Measurements from ENCODE around the gene AP3M1. TPM values are rescaled to one million over a fixed set of nuclear protein-coding genes. Genes with fewer than 3 reads are reported as not detected.

Gene AP3M1
- total RNA-seq, 4 donors from 2014 or later = 23.0 to 26.1 (median 24.3) TPM

DNA sequence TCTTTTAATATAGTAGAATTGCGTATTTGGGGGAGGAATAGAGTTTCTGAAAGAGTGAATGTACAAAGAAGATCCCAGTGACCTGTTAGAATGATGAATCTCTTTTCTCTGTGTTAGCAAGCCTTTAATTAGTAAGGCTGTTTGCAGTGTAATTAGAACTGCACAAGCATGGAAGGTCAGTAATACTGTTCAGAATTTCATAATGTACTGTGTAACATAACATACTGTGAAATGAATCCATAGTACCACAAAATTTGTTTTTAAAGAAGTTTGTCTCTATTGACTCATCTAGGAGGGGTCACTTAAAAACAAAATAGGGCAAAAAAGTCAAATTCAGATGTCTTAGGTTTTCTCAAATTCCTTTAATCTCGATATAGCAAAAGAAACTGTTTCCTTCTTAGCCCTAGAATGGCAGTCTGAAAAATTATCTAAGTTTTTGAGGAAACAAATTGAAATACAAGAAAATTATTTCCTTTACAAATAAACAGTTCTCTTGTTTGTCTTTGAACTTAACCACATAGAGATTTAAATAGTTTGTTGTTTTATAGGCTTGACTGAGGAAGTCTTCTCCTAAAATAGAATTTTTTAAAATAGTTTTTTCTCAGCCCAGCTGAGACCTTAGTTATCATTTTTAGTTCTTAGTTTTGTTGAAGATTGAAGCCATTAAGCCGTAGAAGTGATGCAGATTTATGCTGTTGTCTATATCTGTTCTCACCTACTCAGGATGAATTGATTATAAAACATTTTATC is 12.9 kb upstream of the AP3M1 start:
- H3K4me1 ChIP-seq = peaks cover 0 to 17% (median 8%) of the 10 kb centered on the region in 3 donors
- no peak for DNase-seq
- 64 to 74% methylated on average over 3 of the region's 3 CpGs for WGBS, 2 donors
- no peak for TF ChIP-seq POLR2A (IDR thresholded peaks at IDR 0.05)
- TF ChIP-seq, protein P1, sequence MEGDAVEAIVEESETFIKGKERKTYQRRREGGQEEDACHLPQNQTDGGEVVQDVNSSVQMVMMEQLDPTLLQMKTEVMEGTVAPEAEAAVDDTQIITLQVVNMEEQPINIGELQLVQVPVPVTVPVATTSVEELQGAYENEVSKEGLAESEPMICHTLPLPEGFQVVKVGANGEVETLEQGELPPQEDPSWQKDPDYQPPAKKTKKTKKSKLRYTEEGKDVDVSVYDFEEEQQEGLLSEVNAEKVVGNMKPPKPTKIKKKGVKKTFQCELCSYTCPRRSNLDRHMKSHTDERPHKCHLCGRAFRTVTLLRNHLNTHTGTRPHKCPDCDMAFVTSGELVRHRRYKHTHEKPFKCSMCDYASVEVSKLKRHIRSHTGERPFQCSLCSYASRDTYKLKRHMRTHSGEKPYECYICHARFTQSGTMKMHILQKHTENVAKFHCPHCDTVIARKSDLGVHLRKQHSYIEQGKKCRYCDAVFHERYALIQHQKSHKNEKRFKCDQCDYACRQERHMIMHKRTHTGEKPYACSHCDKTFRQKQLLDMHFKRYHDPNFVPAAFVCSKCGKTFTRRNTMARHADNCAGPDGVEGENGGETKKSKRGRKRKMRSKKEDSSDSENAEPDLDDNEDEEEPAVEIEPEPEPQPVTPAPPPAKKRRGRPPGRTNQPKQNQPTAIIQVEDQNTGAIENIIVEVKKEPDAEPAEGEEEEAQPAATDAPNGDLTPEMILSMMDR (IDR thresholded peaks at IDR 0.05) = no peak
- intact Hi-C loops (cut with DNase I) = no loop called here
- peaks cover 0 to 11% (median 0%) of the 10 kb centered on the region in 3 donors for H3K36me3 ChIP-seq
- no peaks in the 10 kb centered on the region for H3K27me3 ChIP-seq
- H3K4me3 ChIP-seq = no peak overlapping the region
- H3K9me3 ChIP-seq = no peaks in the 10 kb centered on the region
- no peak overlapping the region for H3K27ac ChIP-seq

DNA sequence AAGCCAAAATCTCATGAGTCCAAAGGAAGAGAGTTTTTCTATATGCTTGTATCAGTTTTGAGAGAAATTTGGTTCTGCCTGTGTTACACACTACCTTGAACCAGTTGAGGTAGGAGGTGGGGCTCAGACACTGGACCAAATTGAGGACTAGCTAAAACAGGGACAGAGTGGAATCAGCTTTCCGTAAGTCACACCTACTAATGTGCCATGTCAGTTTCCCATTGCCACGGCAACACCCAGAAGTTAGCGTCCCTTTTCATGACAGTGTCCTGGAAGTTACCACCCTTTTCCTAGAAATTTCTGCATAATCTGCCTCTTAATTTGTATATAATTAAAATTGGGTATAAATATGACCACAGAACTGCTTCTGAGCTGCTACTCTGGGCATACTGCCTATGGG is 9.4 kb upstream of the AP3M1 start:
- no peak for DNase-seq
- Histone ChIP-seq H3K4me3 (no peak overlapping the region), H3K36me3 (peaks cover 0 to 11% (median 0%) of the 10 kb centered on the region in 3 donors), H3K27ac (no peak overlapping the region), H3K4me1 (peaks cover 0 to 6% (median 3%) of the 10 kb centered on the region in 3 donors), H3K9me3 (no peaks in the 10 kb centered on the region), H3K27me3 (no peaks in the 10 kb centered on the region)
- 93 to 95% methylated on average over 3 of the region's 3 CpGs for WGBS, 2 donors
- intact Hi-C loops (cut with DNase I) = no loop called here
- TF ChIP-seq, protein P1 (IDR thresholded peaks at IDR 0.05) = no peak
- no peak for TF ChIP-seq POLR2A (IDR thresholded peaks at IDR 0.05)

DNA sequence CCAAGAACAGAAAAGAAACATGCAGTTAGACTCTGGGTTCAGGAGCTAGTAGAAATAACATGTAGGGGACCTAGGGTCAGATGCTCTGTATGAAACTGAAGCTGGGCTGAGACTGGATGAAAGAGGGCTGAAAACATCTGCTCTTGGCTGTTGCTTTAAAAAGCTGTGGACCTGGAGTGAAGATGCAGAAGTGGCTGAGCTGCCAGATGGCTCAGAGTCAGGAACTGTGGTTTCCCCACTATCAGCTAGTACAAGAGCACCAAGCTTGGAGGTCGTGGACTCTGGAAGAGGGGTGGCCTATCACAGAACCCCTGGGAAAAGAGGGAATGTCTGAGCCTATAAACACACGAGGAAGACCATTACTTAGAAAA is 6.3 kb upstream of the AP3M1 start:
- Histone ChIP-seq H3K27me3 (no peaks in the 10 kb centered on the region), H3K36me3 (peaks cover 0 to 11% (median 0%) of the 10 kb centered on the region in 3 donors), H3K27ac (no peak overlapping the region), H3K4me3 (no peak overlapping the region), H3K4me1 (peaks cover 13 to 22% (median 14%) of the 10 kb centered on the region in 3 donors), H3K9me3 (no peaks in the 10 kb centered on the region)
- TF ChIP-seq, protein P1 (IDR thresholded peaks at IDR 0.05) = no peak
- no peak for TF ChIP-seq POLR2A (IDR thresholded peaks at IDR 0.05)
- DNase-seq = no peak
- intact Hi-C loops (cut with DNase I) = no loop called here
- WGBS, 2 donors = 45 to 57% methylated on average over 2 of the region's 2 CpGs

DNA sequence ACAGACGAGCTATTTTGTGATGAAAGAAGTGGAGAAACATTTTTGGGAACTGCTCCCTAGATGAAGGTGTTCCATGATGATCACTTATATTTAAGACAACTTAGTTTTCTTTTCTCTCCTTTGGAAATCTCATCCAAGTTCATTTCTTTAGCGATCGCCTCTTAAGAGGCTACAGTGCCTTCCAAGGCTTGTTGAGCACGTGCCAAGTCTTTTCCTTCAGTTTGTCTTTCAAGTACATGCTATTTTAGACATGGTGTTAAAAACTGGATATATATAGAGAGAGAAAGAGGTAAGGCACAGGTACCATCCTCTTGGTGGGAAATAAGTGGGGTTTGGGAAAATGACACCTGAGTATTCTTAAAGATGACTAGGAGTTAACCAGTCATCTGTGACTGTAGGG is 3.0 kb upstream of the AP3M1 start:
- Histone ChIP-seq H3K27ac (peak overlapping the region in 2 of 4 donors; percentile 91 to 95), H3K9me3 (no peaks in the 10 kb centered on the region), H3K36me3 (no peaks in the 10 kb centered on the region), H3K4me1 (peaks cover 25 to 42% (median 27%) of the 10 kb centered on the region in 3 donors), H3K27me3 (no peaks in the 10 kb centered on the region), H3K4me3 (peak overlapping the region in 1 of 4 donors; percentile 7)
- no peak for TF ChIP-seq POLR2A (IDR thresholded peaks at IDR 0.05)
- TF ChIP-seq, protein P1 (IDR thresholded peaks at IDR 0.05) = no peak
- intact Hi-C loops (cut with DNase I) = no loop called here
- 24 to 50% methylated on average over 4 of the region's 4 CpGs for WGBS, 2 donors
- no peak for DNase-seq

DNA sequence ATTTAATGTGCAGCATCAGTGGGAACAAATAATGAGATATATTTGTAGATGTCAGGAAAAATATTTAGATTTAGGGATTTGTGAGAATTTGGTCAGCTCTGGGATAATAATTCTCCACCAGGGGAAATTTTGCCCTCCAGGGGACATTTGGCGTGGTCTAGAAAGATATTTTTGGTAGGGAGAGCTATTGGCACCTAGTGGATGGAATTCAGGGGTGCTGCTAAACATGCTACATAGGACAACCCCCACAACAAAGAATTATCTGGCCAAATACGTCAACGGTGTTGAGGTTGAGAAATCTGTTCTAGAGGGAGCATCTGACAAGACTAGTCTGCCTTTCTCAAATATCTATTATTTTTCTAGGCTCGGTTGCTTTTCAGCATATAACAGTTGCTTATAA is 2.5 kb upstream of the AP3M1 start:
- H3K4me3 ChIP-seq = peak overlapping the region in 1 of 4 donors; percentile 7

More for the DNA sequence above, 2.5 kb upstream of the AP3M1 start:
- H3K27ac ChIP-seq = peak overlapping the region in 3 of 4 donors; percentile 6 to 95 (median 91)
- H3K4me1 ChIP-seq = peaks cover 25 to 47% (median 27%) of the 10 kb centered on the region in 3 donors
- intact Hi-C loops (cut with DNase I) = no loop called here
- no peaks in the 10 kb centered on the region for H3K9me3 ChIP-seq
- H3K36me3 ChIP-seq = peaks cover 0 to 3% (median 0%) of the 10 kb centered on the region in 3 donors
- no peaks in the 10 kb centered on the region for H3K27me3 ChIP-seq
- WGBS, 2 donors = 27 to 35% methylated on average over 4 of the region's 4 CpGs
- DNase-seq = no peak
- TF ChIP-seq, protein P1 (IDR thresholded peaks at IDR 0.05) = peak in 4 of 6 experiments; percentile 41 to 55 (median 50)
- no peak for TF ChIP-seq POLR2A (IDR thresholded peaks at IDR 0.05)

Measured in esophagus squamous epithelium (tissue), 5 donors.